AG04449 (cell line): ENCODE measurements around the gene C2orf80.

Experiments
- CTCF ChIA-PET: fragments of 350-600 bp; formaldehyde crosslinking; extraction: SDS; loops from one replicate; lab custom pipeline; 2021; ENCODE audit warnings: antibody characterized with exemption; lab: Yijun Ruan, JAX
- POLR2A ChIA-PET: fragments of 400-600, 350-600 bp; formaldehyde crosslinking; extraction: SDS; loops from one replicate; lab custom pipeline; 2020; ENCODE audit warnings: antibody characterized with exemption, inconsistent platforms; lab: Yijun Ruan, JAX
- DNase-seq: peaks from one replicate; pipeline ENCODE4 v3.0.0-alpha.2; 2010; ENCODE audit warnings: low read depth, low spot score
- H3K4me3 ChIP-seq: 2 replicates; pipeline ENCODE4 v1.5.1; 2011; ENCODE audit warnings: low read depth, mild to moderate bottlenecking, control low read depth, low read length
- TF ChIP-seq, protein P1 (sequence below): IDR thresholded peaks from one replicate; pipeline ENCODE4 v1.5.1; 2011; ENCODE audit warnings: mild to moderate bottlenecking, moderate library complexity, low read length, control low read depth, inconsistent platforms; ENCODE audit not compliant: insufficient read depth; ENCODE audit errors: missing control alignments

C2orf80 gene

DNA sequence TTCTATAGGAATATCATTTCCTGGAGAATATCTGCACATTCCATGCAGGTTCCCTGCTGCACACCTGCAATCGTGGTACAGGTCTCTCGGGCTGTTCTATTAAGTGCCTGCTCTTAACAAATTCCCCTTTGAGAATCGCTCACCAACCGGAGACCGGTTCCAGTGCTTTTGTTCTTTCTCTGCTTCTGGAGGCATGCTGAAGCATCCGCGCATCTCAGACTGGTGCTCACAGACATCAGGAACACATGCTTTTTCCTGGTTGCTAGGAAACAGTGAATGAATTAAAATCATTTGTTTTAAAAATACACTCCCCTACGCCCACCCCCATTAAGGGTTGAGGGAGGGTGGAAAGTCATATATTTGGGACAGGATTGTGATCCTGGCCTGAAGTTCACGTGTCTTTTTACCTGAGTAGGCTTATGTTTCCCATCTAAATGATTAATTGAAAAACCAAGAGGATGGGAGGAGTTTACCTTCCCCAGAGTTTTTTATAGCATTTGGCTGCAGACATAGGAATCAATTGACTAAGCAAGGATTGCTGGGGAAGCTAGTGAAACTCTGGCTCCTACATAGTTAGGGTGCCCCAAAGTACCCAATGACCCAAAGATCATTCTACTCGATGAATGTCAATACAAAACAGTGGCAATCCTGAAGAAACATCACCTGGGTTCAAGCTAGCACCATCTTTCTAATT, at the start of gene C2orf80:
C2orf80 (minus strand) TSS at position 221 of the 694 bp plus-strand sequence. CDS start 3,044 bp downstream, outside the sequence.
- DNase-seq, result no peak
- H3K4me3 ChIP-seq, result no peak within 1 kb of the TSS
- ChIA-PET POLR2A (no interaction called here), CTCF (interaction anchor here (2.3 kb wide), 1 partner anchor 14 kb away, joined by 9 read pairs; no protein-coding TSS in a partner anchor)
- TF ChIP-seq, protein P1, sequence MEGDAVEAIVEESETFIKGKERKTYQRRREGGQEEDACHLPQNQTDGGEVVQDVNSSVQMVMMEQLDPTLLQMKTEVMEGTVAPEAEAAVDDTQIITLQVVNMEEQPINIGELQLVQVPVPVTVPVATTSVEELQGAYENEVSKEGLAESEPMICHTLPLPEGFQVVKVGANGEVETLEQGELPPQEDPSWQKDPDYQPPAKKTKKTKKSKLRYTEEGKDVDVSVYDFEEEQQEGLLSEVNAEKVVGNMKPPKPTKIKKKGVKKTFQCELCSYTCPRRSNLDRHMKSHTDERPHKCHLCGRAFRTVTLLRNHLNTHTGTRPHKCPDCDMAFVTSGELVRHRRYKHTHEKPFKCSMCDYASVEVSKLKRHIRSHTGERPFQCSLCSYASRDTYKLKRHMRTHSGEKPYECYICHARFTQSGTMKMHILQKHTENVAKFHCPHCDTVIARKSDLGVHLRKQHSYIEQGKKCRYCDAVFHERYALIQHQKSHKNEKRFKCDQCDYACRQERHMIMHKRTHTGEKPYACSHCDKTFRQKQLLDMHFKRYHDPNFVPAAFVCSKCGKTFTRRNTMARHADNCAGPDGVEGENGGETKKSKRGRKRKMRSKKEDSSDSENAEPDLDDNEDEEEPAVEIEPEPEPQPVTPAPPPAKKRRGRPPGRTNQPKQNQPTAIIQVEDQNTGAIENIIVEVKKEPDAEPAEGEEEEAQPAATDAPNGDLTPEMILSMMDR, result no peak

DNA sequence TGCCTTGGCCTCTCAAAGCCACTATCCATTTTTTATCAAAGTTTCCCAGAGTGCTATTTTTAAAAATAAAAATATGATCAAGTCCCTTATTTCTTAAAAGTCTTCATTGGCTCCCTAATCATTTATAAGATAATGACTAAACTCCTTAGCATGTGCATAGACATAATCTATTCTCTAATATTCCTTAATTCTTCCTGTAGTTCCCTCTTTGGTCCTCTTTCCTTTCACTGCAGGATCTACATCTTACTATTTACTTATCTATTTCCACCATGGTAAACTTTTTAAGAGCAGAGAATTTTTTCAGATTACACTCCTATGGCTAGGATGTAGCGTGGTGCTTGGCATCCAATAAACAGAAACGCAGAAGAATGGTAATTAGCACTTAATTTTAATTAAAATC, 46.0 kb upstream of the C2orf80 start:
- POLR2A ChIA-PET, result no interaction called here
- DNase-seq, result no peak
- CTCF ChIA-PET, result interaction anchor here (1.2 kb wide), 1 partner anchor 18 kb away, joined by 3 read pairs; no protein-coding TSS in a partner anchor
- no peak overlapping the region for H3K4me3 ChIP-seq
- TF ChIP-seq, protein P1, result no peak

DNA sequence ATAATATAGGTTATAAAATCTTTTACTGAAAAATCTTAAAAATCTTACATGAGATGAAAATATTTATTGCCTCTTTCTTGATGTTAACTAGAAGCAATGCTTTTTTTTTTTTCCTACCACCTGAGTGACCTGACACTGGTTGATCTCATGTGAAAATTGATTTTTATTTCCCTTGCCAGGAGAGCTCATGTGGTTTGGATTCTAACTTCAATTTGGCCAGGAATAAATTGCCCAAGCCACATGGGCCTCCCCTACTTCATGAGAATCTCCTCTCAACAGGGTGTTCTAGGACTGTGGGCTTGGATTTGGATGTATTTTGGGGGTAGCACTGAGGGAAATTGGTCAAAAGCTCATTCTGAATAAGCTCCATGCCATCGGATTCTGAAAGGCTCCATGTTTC, 45.0 kb upstream of the C2orf80 start:
- ChIA-PET POLR2A (no interaction called here), CTCF (interaction anchor here (0.6 to 1.2 kb wide), 2 partner anchors 20 to 31 kb away, joined by 3 read pairs; no protein-coding TSS in a partner anchor)
- DNase-seq, result no peak
- TF ChIP-seq, protein P1, result no peak
- H3K4me3 ChIP-seq, result no peak overlapping the region

DNA sequence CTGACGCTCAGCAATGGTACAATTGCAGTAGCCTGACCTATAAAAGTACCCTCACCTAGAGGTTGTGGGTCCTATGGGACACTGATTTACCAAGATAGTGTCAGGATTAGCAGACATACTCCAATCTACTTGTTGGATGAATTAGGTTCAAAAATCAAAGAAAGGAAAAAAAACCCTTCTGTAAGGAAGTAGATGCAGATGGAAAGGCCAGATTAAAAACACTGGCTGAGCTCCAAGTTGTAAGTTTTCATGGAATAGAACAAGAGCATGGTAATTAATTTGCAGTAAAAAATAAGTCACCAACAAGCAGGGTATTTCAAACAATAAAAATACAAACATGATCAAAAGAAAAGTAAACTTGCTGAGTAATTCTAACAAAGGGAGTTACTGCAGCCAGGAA, 38.6 kb upstream of the C2orf80 start:
- TF ChIP-seq, protein P1, result no peak
- POLR2A ChIA-PET, result no interaction called here
- CTCF ChIA-PET, result interaction anchor here (1.1 to 1.2 kb wide), 2 partner anchors 26 to 54 kb away, joined by 3 read pairs; partner anchors contain the start of gene IDH1
- no peak overlapping the region for H3K4me3 ChIP-seq
- no peak for DNase-seq

DNA sequence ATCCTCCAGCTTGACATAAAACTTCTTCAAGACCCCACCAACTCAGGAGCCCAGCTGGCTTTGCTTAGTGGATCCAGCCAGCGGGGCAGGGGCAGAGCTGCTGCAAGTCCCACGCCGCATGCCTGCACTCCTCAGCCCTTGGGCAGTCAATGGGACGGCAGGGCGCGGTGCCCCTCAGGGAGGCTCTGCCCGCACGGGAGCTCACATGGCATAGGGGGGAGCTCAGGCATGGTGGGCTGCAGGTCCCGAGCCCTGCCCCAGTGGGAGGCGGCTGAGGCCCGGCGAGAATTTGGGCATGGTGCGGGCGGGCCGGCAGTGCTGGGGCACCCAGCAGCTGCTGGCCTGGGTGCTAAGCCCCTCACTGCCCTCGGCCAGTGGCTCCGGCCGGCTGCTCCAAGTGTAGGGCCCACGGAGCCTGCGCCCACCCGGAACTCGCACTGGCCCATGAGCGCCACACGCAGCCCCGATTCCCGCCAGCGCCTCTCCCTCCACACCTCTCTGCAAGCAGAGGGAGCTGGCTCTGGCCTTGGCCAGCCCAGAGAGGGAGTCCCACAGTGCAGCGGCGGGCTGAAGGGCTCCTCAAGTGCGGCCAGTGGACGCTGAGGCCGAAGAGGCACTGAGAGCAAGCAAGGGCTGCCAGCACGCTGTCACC, 37.9 kb upstream of the C2orf80 start:
- POLR2A ChIA-PET, result no interaction called here
- no peak for DNase-seq
- TF ChIP-seq, protein P1, result no peak
- CTCF ChIA-PET, result interaction anchor here (1.1 kb wide), 1 partner anchor 53 kb away, joined by 3 read pairs; no protein-coding TSS in a partner anchor
- H3K4me3 ChIP-seq, result no peak overlapping the region

DNA sequence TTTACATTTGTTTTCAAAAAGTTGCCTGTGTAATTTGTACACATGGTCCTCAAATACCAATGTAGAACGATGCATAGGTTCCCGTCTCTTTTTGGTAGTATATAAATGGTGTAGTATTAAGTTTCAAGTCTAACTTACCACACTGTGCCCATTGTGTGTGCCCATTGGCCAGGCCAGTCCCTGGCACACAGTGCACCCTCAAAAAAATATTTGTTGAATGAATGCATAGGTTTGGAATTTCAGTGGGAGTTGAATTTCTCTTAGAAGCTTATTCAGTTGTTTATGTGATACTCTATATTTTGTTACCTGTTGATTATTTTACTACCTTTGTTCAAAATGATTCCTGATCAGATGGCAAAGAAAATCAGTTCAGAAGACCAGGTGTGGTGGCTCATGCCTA, 35.0 kb upstream of the C2orf80 start:
- CTCF ChIA-PET, result no interaction called here
- H3K4me3 ChIP-seq, result no peak overlapping the region
- TF ChIP-seq, protein P1, result no peak
- POLR2A ChIA-PET, result no interaction called here
- no peak for DNase-seq
